Measurements from ENCODE around the gene ACBD4.

GRCh38 chr17:45162025-45162687 lies 26.7 kb downstream of the ACBD4 start:
- TF ChIP-seq CTCF (IDR thresholded peaks at IDR 0.05; ENCODE audit: low read length) (no peak), EZH2 (IDR thresholded peaks at IDR 0.05; ENCODE audit: borderline replicate concordance, low read length) (no peak)
